Mesothelial cell of epicardium (in vitro differentiated cells): ENCODE data around the gene SLC38A3. TPM values are rescaled to one million over a fixed set of nuclear protein-coding genes. Genes with fewer than 3 reads are reported as not detected.

Experiments
- DNase-seq, 2 experiments: peaks; one replicate each; pipeline ENCODE4 v3.0.0; 2021; ENCODE audit warnings: low spot score in 2 of 2; ENCODE audit not compliant: unreplicated experiment in 2 of 2
- H3K27ac Mint-ChIP-seq: 2 replicates; pipeline ENCODE4 v1.8.0; 2021; ENCODE audit warnings: mixed read lengths
- H3K27me3 Mint-ChIP-seq: 2 replicates; pipeline ENCODE4 v1.8.0; 2021; ENCODE audit warnings: low read depth, mixed read lengths
- H3K36me3 Mint-ChIP-seq: 2 replicates; pipeline ENCODE4 v1.8.0; 2021; ENCODE audit warnings: mixed read lengths
- H3K4me1 Mint-ChIP-seq: 2 replicates; pipeline ENCODE4 v1.8.0; 2021; ENCODE audit warnings: mixed read lengths
- H3K4me3 Mint-ChIP-seq: 2 replicates; pipeline ENCODE4 v1.8.0; 2021; ENCODE audit warnings: mild to moderate bottlenecking, moderate library complexity, mixed read lengths
- H3K9me3 Mint-ChIP-seq: 2 replicates; pipeline ENCODE4 v1.8.0; 2021; ENCODE audit warnings: mixed read lengths
- CTCF ChIP-seq: fragments of 200-600 bp; sonication (generic); IDR thresholded peaks from one replicate; pipeline ENCODE4 v1.5.0; 2021; ENCODE audit warnings: antibody characterized with exemption; ENCODE audit not compliant: unreplicated experiment
- total RNA-seq: library from RNA; stranded (reverse); gene quantifications from 3 replicates; pipeline ENCODE4 v1.2.1, GENCODE V29; 2021

SLC38A3 gene
- total RNA-seq, 1 donor from 2014 or later = 1.8 TPM

DNA sequence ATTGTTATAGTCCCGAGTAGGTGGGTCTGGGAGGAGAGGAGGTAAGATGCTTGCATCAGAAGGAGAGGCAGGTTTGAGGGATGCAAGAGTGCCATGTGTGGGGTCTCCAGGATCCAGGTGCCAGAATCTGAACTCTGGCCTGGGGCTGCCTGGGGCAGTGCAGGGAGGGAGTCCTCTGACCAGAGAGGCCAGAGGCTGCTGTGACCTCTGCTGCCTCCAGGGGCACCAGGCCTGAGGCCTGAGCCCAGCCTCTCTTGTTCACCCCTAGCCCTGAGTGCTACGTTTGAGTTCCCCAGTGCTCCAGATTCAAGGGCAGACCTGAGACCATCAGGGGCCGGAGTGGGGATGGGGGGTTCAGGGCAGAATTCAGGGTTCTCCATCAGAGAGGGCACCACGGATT, 7.4 kb downstream of the SLC38A3 start:
- DNase-seq = no peak
- H3K4me1 Mint-ChIP-seq = no peaks in the 10 kb centered on the region
- peaks cover 5% of the 10 kb centered on the region for H3K27me3 Mint-ChIP-seq
- H3K4me3 Mint-ChIP-seq = no peak overlapping the region
- H3K27ac Mint-ChIP-seq = no peak overlapping the region
- TF ChIP-seq CTCF = no peak
- no peaks in the 10 kb centered on the region for H3K9me3 Mint-ChIP-seq
- H3K36me3 Mint-ChIP-seq = no peaks in the 10 kb centered on the region

DNA sequence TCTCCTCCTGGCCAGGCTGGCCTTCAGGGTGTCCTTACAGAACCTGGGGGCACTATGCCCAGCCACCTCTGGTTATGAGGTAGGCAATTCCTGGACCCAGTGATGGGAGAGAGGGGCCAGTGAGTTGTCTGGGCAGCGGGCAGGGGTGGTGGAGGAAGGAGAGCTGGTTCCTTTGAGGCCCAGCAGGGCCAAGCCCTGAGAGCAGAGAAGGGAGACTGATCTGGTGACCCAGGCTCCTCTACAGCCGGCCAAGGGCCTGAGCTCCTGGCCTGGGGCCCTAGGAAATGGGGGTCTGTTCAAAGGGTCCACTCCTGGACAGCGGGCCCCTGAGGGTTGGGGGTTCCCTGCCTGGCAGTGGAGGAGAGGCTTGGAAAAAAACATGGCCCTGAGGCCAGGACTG, 7.9 kb downstream of the SLC38A3 start:
- Mint-ChIP-seq H3K27me3 (peaks cover 2% of the 10 kb centered on the region), H3K4me3 (no peak overlapping the region), H3K4me1 (no peaks in the 10 kb centered on the region), H3K27ac (no peak overlapping the region), H3K36me3 (no peaks in the 10 kb centered on the region), H3K9me3 (no peaks in the 10 kb centered on the region)
- DNase-seq = no peak
- no peak for TF ChIP-seq CTCF

DNA sequence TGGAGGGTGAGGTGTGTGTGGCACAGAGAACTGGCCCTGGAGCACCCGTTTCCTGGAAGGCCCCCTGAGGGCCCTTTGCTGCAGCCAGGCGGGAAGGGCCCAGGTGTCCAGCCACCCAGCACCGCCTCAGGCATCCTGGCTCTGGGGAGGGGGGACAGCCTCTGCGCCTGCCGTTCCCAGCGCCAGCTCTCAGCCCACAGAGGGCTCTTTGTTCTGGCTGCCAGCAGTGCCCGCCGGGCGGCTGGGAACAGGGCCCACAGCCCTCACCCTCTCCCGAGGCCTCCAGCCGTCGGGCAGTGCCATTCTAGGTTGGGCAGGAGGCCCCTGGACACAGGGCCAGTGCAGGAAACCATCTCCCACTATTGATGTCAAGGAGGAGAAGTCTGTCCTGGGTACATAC, 8.3 kb downstream of the SLC38A3 start:
- Mint-ChIP-seq H3K27me3 (peaks cover 2% of the 10 kb centered on the region), H3K36me3 (no peaks in the 10 kb centered on the region), H3K4me1 (no peaks in the 10 kb centered on the region), H3K4me3 (no peak overlapping the region), H3K27ac (no peak overlapping the region), H3K9me3 (no peaks in the 10 kb centered on the region)
- no peak for TF ChIP-seq CTCF
- no peak for DNase-seq

- TF ChIP-seq CTCF = no peak
- no peaks in the 10 kb centered on the region for H3K27me3 Mint-ChIP-seq
- no peaks in the 10 kb centered on the region for H3K9me3 Mint-ChIP-seq
- no peaks in the 10 kb centered on the region for H3K4me1 Mint-ChIP-seq
- DNase-seq = no peak
- H3K4me3 Mint-ChIP-seq = no peak overlapping the region
- H3K36me3 Mint-ChIP-seq = no peaks in the 10 kb centered on the region
- no peak overlapping the region for H3K27ac Mint-ChIP-seq
Observed at GRCh38 chr3:50214824-50215223, 9.8 kb downstream of the SLC38A3 start.

DNA sequence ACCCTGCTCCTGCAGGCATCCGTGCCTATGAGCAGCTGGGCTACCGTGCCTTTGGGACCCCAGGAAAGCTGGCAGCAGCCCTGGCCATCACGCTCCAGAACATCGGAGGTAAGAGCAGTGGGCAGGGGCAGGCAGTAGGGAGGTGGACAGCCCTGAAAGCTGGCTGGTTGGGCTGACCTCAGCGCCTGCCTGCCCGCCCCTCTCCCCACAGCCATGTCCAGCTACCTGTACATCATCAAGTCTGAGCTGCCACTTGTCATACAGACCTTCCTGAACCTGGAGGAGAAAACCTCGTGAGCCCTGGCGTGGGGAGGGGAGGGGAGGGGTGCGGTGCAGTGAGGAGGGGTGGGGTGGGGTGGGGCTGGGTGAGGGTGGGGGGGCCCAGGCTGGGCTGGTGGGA, 10.5 kb downstream of the SLC38A3 start:
- no peaks in the 10 kb centered on the region for H3K27me3 Mint-ChIP-seq

More for the DNA sequence above, 10.5 kb downstream of the SLC38A3 start:
- no peak for TF ChIP-seq CTCF
- H3K4me3 Mint-ChIP-seq = no peak overlapping the region
- no peaks in the 10 kb centered on the region for H3K36me3 Mint-ChIP-seq
- H3K27ac Mint-ChIP-seq = no peak overlapping the region
- DNase-seq = no peak
- H3K9me3 Mint-ChIP-seq = no peaks in the 10 kb centered on the region
- H3K4me1 Mint-ChIP-seq = no peaks in the 10 kb centered on the region
